ENCODE data around the gene ADGRV1. TPM values are rescaled to one million over a fixed set of nuclear protein-coding genes. Genes with fewer than 3 reads are reported as not detected.
A peak's percentile ranks its signal among the peaks of the same experiment; 100 is the strongest.

Gene ADGRV1
- total and polyA plus RNA-seq, 7 donors: 0.05 to 0.83 (median 0.11) TPM; not detected in 1

GRCh38 chr5:90930062-90930461, 371.5 kb downstream of the ADGRV1 start:
- no peak for TF ChIP-seq CTCF (IDR thresholded peaks at IDR 0.05)
- 63 to 75% (median 70%) methylated on average over 5 of the region's 5 CpGs for WGBS, 3 donors
- no peak for ATAC-seq
- H3K4me3 ChIP-seq: no peak overlapping the region
- H3K9me3 ChIP-seq: no peaks in the 10 kb centered on the region
- intact Hi-C loops (cut with DNase I): loop anchor here (10.0 kb wide), 4 partner anchors 175 to 485 kb away; partner anchors contain the start of gene ARRDC3 (in 1 of the 2)
- DNase-seq: no peak
- no peaks in the 10 kb centered on the region for H3K36me3 ChIP-seq (ENCODE audit: insufficient read depth in 1 of 2, low read depth in 1 of 2)
- no peaks in the 10 kb centered on the region for H3K4me1 ChIP-seq
- no peak overlapping the region for H3K27ac ChIP-seq
- H3K27me3 ChIP-seq (ENCODE audit: insufficient read depth in 3 of 3, low read length in 2 of 3): peaks cover 0 to 2% (median 0%) of the 10 kb centered on the region in 3 donors

- WGBS, 3 donors: 70 to 77% (median 75%) methylated on average over 4 of the region's 4 CpGs
- Histone ChIP-seq H3K4me3 (no peak overlapping the region), H3K36me3 (ENCODE audit: insufficient read depth in 1 of 2, low read depth in 1 of 2) (no peaks in the 10 kb centered on the region), H3K9me3 (no peaks in the 10 kb centered on the region), H3K27me3 (ENCODE audit: insufficient read depth in 3 of 3, low read length in 2 of 3) (peaks cover 0 to 2% (median 0%) of the 10 kb centered on the region in 3 donors), H3K4me1 (no peaks in the 10 kb centered on the region), H3K27ac (no peak overlapping the region)
- intact Hi-C loops (cut with DNase I): loop anchor here (10.0 kb wide), 4 partner anchors 174 to 484 kb away; partner anchors contain the start of gene ARRDC3 (in 1 of the 2)
- no peak for ATAC-seq
- no peak for TF ChIP-seq CTCF (IDR thresholded peaks at IDR 0.05)
- no peak for DNase-seq
Observed at GRCh38 chr5:90930756-90931431, 372.3 kb downstream of the ADGRV1 start.

GRCh38 chr5:90932052-90932699, 373.6 kb downstream of the ADGRV1 start:
- Histone ChIP-seq H3K9me3 (no peaks in the 10 kb centered on the region), H3K36me3 (ENCODE audit: insufficient read depth in 1 of 2, low read depth in 1 of 2) (no peaks in the 10 kb centered on the region), H3K27me3 (ENCODE audit: insufficient read depth in 3 of 3, low read length in 2 of 3) (peaks cover 0 to 2% (median 0%) of the 10 kb centered on the region in 3 donors), H3K4me1 (no peaks in the 10 kb centered on the region), H3K27ac (no peak overlapping the region), H3K4me3 (no peak overlapping the region)
- DNase-seq: no peak
- peak in 3 of 4 donors; percentile 57 to 85 (median 65) for ATAC-seq
- intact Hi-C loops (cut with DNase I): loop anchor here (2.0 to 10.0 kb wide), 7 partner anchors 169 to 487 kb away; partner anchors contain the start of gene ARRDC3 (in 1 of the 2)
- 3 to 7% (median 5%) methylated on average over 4 of the region's 4 CpGs for WGBS, 3 donors
- TF ChIP-seq CTCF (IDR thresholded peaks at IDR 0.05): peak; percentile 83

- no peaks in the 10 kb centered on the region for H3K4me1 ChIP-seq
- intact Hi-C loops (cut with DNase I): loop anchor here (2.0 to 10.0 kb wide), 7 partner anchors 168 to 486 kb away; partner anchors contain the start of gene ARRDC3 (in 1 of the 2)
- no peak for DNase-seq
- H3K4me3 ChIP-seq: no peak overlapping the region
- no peak for ATAC-seq
- no peaks in the 10 kb centered on the region for H3K36me3 ChIP-seq (ENCODE audit: insufficient read depth in 1 of 2, low read depth in 1 of 2)
- H3K9me3 ChIP-seq: no peaks in the 10 kb centered on the region
- H3K27ac ChIP-seq: no peak overlapping the region
- no peak for TF ChIP-seq CTCF (IDR thresholded peaks at IDR 0.05)
- H3K27me3 ChIP-seq (ENCODE audit: insufficient read depth in 3 of 3, low read length in 2 of 3): peaks cover 0 to 2% (median 0%) of the 10 kb centered on the region in 3 donors
Observed at GRCh38 chr5:90933298-90933697, 374.7 kb downstream of the ADGRV1 start.
